ENCODE measurements around the gene F10. TPM values are rescaled to one million over a fixed set of nuclear protein-coding genes. Genes with fewer than 3 reads are reported as not detected.

Gene F10
- total RNA-seq, 1 experiment from 2014 or later, result 0.18 TPM

GRCh38 chr13:113190181-113190580 lies 67.6 kb downstream of the F10 start:
- POLR2A ChIA-PET, result no interaction called here

GRCh38 chr13:113192279-113192678 lies 69.7 kb downstream of the F10 start:
- Histone ChIP-seq H3K4me3 (ENCODE audit: low read depth in 2 of 2, low read length in 2 of 2) (no peak overlapping the region), H3K27me3 (ENCODE audit: control insufficient read depth, insufficient read depth, low read length) (no peaks in the 10 kb centered on the region), H3K9me3 (ENCODE audit: control insufficient read depth, insufficient read depth, low read depth, low read length) (no peaks in the 10 kb centered on the region), H3K27ac (ENCODE audit: low read length) (no peak overlapping the region), H3K4me1 (ENCODE audit: control insufficient read depth, insufficient read depth, low read length) (peaks cover 8% of the 10 kb centered on the region), H3K36me3 (ENCODE audit: control insufficient read depth, insufficient read depth, low read length) (no peaks in the 10 kb centered on the region; the same call in 1 of the 2 replicates)
- BruUV-seq (replicated peaks), result no TSS peak
- ATAC-seq (no peak), DNase-seq (ENCODE audit: low read depth, low spot score) (no peak)
- in situ Hi-C loops (cut with HindIII; ENCODE audit: low pct_unique_long_range_greater_than_20kb, low sequenced_read_pairs) (no loop called here), intact Hi-C loops (cut with micrococcal nuclease; ENCODE audit: unreplicated experiment) (no loop called here)
- no peak for TF ChIP-seq TCF7L2 (IDR thresholded peaks at IDR 0.05; ENCODE audit: low read depth, low read length)
- TF ChIP-seq POLR2AphosphoS5 (IDR thresholded peaks at IDR 0.05; ENCODE audit: low read depth, low read length), result no peak
- TF ChIP-seq REST (IDR thresholded peaks at IDR 0.05; ENCODE audit: insufficient read depth in 1 of 2, low read depth in 2 of 2, low read length in 1 of 2), result no peak
- no peak for TF ChIP-seq SIN3A (IDR thresholded peaks at IDR 0.05; ENCODE audit: borderline replicate concordance, insufficient read depth, low read depth, low read length)
- TF ChIP-seq CTCF (IDR thresholded peaks at IDR 0.05), result no peak
- POLR2A ChIA-PET, result no interaction called here
- CTCF ChIA-PET, result no interaction called here

More at GRCh38 chr13:113190181-113190580, 67.6 kb downstream of the F10 start:
- in situ Hi-C loops (cut with HindIII; ENCODE audit: low pct_unique_long_range_greater_than_20kb, low sequenced_read_pairs) (no loop called here), intact Hi-C loops (cut with micrococcal nuclease; ENCODE audit: unreplicated experiment) (no loop called here)
- Histone ChIP-seq H3K36me3 (ENCODE audit: control insufficient read depth, insufficient read depth, low read length) (no peaks in the 10 kb centered on the region; the same call in 1 of the 2 replicates), H3K27me3 (ENCODE audit: control insufficient read depth, insufficient read depth, low read length) (no peaks in the 10 kb centered on the region), H3K4me3 (ENCODE audit: low read depth in 2 of 2, low read length in 2 of 2) (no peak overlapping the region), H3K27ac (ENCODE audit: low read length) (no peak overlapping the region), H3K9me3 (ENCODE audit: control insufficient read depth, insufficient read depth, low read depth, low read length) (no peaks in the 10 kb centered on the region), H3K4me1 (ENCODE audit: control insufficient read depth, insufficient read depth, low read length) (peaks cover 14% of the 10 kb centered on the region)
- no peak for ATAC-seq
- TF ChIP-seq SIN3A (IDR thresholded peaks at IDR 0.05; ENCODE audit: borderline replicate concordance, insufficient read depth, low read depth, low read length) (no peak), REST (IDR thresholded peaks at IDR 0.05; ENCODE audit: insufficient read depth in 1 of 2, low read depth in 2 of 2, low read length in 1 of 2) (no peak), POLR2AphosphoS5 (IDR thresholded peaks at IDR 0.05; ENCODE audit: low read depth, low read length) (no peak), CTCF (IDR thresholded peaks at IDR 0.05) (no peak), TCF7L2 (IDR thresholded peaks at IDR 0.05; ENCODE audit: low read depth, low read length) (no peak)
- BruUV-seq (replicated peaks), result no TSS peak
- no peak for DNase-seq (ENCODE audit: low read depth, low spot score)
- CTCF ChIA-PET, result no interaction called here

Measured in Panc1 (cell line).